GM19240 (cell line): ENCODE measurements around the gene SKIDA1.
A peak's percentile ranks its signal among the peaks of the same experiment; 100 is the strongest.
"Not testable (repeated sequence)": the region's sequence is repeated elsewhere in the genome, so short reads cannot be mapped to it uniquely, and the experiment has no call there.

ENCODE experiments used
- DNase-seq: peaks from one replicate; pipeline ENCODE4 v3.0.0; 2011; ENCODE audit warnings: low spot score; ENCODE audit not compliant: insufficient read length

Gene SKIDA1

GRCh38 chr10:21525367-21526187 lies at the start of gene SKIDA1:
SKIDA1 (minus strand) TSS chr10:21525682; CDS start chr10:21517822, 7,860 bp downstream.
- DNase-seq, result no peak

- DNase-seq, result not testable (repeated sequence)
These were observed 49.0 kb upstream of the SKIDA1 start for GRCh38 chr10:21574514-21574913.

- no peak for DNase-seq
These were observed 47.1 kb upstream of the SKIDA1 start for GRCh38 chr10:21572578-21572977.

- DNase-seq, result no peak
These were observed 45.5 kb upstream of the SKIDA1 start for GRCh38 chr10:21570761-21571521.

GRCh38 chr10:21558984-21559383 lies 33.5 kb upstream of the SKIDA1 start:
- not testable (repeated sequence) for DNase-seq

- no peak for DNase-seq
These were observed 31.0 kb upstream of the SKIDA1 start for GRCh38 chr10:21556527-21556926.

- DNase-seq, result no peak
These were observed 27.2 kb upstream of the SKIDA1 start for GRCh38 chr10:21552638-21553037.

- no peak for DNase-seq
These were observed 21.8 kb upstream of the SKIDA1 start for GRCh38 chr10:21547246-21547645.

GRCh38 chr10:21540701-21541100 lies 15.2 kb upstream of the SKIDA1 start:
- DNase-seq, result not testable (repeated sequence)

- no peak for DNase-seq
These were observed 11.4 kb upstream of the SKIDA1 start for GRCh38 chr10:21536874-21537273.

- not testable (repeated sequence) for DNase-seq
These were observed 10.5 kb upstream of the SKIDA1 start for GRCh38 chr10:21535976-21536375.

GRCh38 chr10:21535494-21535965 lies 10.0 kb upstream of the SKIDA1 start:
- no peak for DNase-seq

GRCh38 chr10:21534604-21535493 lies 9.4 kb upstream of the SKIDA1 start:
- DNase-seq, result no peak

GRCh38 chr10:21534280-21534586 lies 8.8 kb upstream of the SKIDA1 start:
- no peak for DNase-seq

- peak; percentile 86 for DNase-seq
These were observed 8.2 kb upstream of the SKIDA1 start, which contains the start of gene MLLT10 for GRCh38 chr10:21533467-21534279. MLLT10 (plus strand) TSS chr10:21534232; CDS start chr10:21534645, 413 bp downstream.

- DNase-seq, result no peak
These were observed 7.4 kb upstream of the SKIDA1 start for GRCh38 chr10:21532694-21533466.

- no peak for DNase-seq
These were observed 5.7 kb upstream of the SKIDA1 start for GRCh38 chr10:21531164-21531563.

- DNase-seq, result no peak
These were observed 5.2 kb upstream of the SKIDA1 start for GRCh38 chr10:21530641-21531040.

- DNase-seq, result no peak
These were observed 4.7 kb upstream of the SKIDA1 start for GRCh38 chr10:21530168-21530567.
